HL-60 (cell line): ENCODE measurements around the gene TLE2.
"Not testable (repeated sequence)": the region's sequence is repeated elsewhere in the genome, so short reads cannot be mapped to it uniquely, and the experiment has no call there.

Experiments
- DNase-seq, 2 experiments: peaks; one replicate each; pipeline ENCODE4 v3.0.0-alpha.2; 2010 to 2020; ENCODE audit warnings: low read depth in 1 of 2, low spot score in 1 of 2
- H3K27ac ChIP-seq: fragments of 250-450 bp; sonication (Bioruptor Pico); replicated peaks from 2 replicates; pipeline ENCODE4 v1.5.1; 2020; ENCODE audit warnings: mild to moderate bottlenecking, moderate library complexity
- H3K27me3 ChIP-seq: fragments of 250-450 bp; sonication (Bioruptor Pico); 2 replicates; pipeline ENCODE4 v1.5.1; 2021; ENCODE audit warnings: mild to moderate bottlenecking, moderate library complexity; ENCODE audit not compliant: insufficient read depth, poor library complexity, severe bottlenecking
- H3K4me3 ChIP-seq: replicated peaks from 2 replicates; pipeline ENCODE4 v1.5.1; 2011; ENCODE audit warnings: mild to moderate bottlenecking, control low read depth, low read length; ENCODE audit not compliant: insufficient read depth
- GABPA ChIP-seq: IDR thresholded peaks from 2 replicates; pipeline ENCODE4 v1.6.1; 2012; ENCODE audit warnings: low read depth
- POLR2AphosphoS5 ChIP-seq: IDR thresholded peaks from 2 replicates; pipeline ENCODE4 v1.6.1; 2012; ENCODE audit warnings: low read depth
- SPI1 ChIP-seq: IDR thresholded peaks from 2 replicates; pipeline ENCODE4 v1.6.1; 2012; ENCODE audit warnings: low read depth, mild to moderate bottlenecking, borderline replicate concordance
- TF ChIP-seq, protein P1 (sequence below): IDR thresholded peaks from 2 replicates; pipeline ENCODE4 v1.6.1; 2012; ENCODE audit warnings: low read depth; ENCODE audit not compliant: insufficient replicate concordance
- TF ChIP-seq, protein P2 (sequence below): IDR thresholded peaks from one replicate; pipeline ENCODE4 v1.5.1; 2011; ENCODE audit warnings: low read length, control low read depth, inconsistent platforms; ENCODE audit not compliant: insufficient read depth

The TLE2 gene

DNA sequence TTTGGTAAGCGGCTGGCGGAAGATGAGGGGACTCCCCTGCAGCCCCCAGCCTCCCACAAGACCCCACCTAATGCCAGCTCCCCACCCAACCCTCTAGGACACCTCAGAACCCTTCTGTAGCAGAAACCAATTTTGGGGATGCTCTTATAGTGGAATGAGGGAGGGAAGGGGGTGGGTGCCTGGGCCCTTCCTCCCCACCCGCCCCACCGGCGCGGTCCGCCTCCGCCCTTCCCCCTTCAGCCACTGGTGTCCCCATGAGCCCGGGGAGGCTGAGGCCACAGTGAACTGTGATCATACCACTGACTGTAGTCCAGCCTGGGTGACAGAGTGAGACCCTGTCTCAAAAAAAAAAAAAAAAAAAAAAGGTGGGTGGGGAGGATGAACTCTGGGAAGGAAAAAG is 35.5 kb downstream of the TLE2 start:
- Histone ChIP-seq H3K27me3 (peaks cover 3% of the 10 kb centered on the region), H3K27ac (no peak overlapping the region), H3K4me3 (no peak overlapping the region)
- DNase-seq: no peak
- TF ChIP-seq, protein P1, sequence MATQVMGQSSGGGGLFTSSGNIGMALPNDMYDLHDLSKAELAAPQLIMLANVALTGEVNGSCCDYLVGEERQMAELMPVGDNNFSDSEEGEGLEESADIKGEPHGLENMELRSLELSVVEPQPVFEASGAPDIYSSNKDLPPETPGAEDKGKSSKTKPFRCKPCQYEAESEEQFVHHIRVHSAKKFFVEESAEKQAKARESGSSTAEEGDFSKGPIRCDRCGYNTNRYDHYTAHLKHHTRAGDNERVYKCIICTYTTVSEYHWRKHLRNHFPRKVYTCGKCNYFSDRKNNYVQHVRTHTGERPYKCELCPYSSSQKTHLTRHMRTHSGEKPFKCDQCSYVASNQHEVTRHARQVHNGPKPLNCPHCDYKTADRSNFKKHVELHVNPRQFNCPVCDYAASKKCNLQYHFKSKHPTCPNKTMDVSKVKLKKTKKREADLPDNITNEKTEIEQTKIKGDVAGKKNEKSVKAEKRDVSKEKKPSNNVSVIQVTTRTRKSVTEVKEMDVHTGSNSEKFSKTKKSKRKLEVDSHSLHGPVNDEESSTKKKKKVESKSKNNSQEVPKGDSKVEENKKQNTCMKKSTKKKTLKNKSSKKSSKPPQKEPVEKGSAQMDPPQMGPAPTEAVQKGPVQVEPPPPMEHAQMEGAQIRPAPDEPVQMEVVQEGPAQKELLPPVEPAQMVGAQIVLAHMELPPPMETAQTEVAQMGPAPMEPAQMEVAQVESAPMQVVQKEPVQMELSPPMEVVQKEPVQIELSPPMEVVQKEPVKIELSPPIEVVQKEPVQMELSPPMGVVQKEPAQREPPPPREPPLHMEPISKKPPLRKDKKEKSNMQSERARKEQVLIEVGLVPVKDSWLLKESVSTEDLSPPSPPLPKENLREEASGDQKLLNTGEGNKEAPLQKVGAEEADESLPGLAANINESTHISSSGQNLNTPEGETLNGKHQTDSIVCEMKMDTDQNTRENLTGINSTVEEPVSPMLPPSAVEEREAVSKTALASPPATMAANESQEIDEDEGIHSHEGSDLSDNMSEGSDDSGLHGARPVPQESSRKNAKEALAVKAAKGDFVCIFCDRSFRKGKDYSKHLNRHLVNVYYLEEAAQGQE: no peak
- TF ChIP-seq SPI1 (no peak), GABPA (no peak), POLR2AphosphoS5 (no peak)
- TF ChIP-seq, protein P2, sequence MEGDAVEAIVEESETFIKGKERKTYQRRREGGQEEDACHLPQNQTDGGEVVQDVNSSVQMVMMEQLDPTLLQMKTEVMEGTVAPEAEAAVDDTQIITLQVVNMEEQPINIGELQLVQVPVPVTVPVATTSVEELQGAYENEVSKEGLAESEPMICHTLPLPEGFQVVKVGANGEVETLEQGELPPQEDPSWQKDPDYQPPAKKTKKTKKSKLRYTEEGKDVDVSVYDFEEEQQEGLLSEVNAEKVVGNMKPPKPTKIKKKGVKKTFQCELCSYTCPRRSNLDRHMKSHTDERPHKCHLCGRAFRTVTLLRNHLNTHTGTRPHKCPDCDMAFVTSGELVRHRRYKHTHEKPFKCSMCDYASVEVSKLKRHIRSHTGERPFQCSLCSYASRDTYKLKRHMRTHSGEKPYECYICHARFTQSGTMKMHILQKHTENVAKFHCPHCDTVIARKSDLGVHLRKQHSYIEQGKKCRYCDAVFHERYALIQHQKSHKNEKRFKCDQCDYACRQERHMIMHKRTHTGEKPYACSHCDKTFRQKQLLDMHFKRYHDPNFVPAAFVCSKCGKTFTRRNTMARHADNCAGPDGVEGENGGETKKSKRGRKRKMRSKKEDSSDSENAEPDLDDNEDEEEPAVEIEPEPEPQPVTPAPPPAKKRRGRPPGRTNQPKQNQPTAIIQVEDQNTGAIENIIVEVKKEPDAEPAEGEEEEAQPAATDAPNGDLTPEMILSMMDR: no peak

DNA sequence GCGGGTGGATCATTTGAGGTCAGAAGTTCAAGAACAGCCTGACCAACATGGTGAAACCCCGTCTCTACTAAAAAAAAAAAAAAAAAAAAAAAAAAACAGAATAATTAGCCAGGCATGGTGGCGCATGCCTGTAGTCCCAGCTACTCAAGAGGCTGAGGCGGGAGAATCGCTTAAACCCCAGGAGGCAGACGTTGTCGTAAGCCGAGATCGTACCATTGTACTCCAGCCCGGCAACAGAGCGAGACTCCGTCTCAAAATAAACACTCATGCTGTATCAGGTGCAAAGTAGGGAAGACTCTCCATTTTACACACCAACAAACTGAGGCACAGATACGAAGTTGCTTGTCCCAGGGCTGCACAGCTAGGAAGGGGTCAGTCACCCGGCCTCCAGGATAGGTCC is 36.1 kb downstream of the TLE2 start:
- H3K27ac ChIP-seq: no peak overlapping the region
- no peak for DNase-seq
- TF ChIP-seq GABPA: no peak
- TF ChIP-seq, protein P1: no peak
- no peak for TF ChIP-seq SPI1
- no peak for TF ChIP-seq POLR2AphosphoS5
- TF ChIP-seq, protein P2: no peak
- H3K27me3 ChIP-seq: peaks cover 3% of the 10 kb centered on the region
- H3K4me3 ChIP-seq: no peak overlapping the region

DNA sequence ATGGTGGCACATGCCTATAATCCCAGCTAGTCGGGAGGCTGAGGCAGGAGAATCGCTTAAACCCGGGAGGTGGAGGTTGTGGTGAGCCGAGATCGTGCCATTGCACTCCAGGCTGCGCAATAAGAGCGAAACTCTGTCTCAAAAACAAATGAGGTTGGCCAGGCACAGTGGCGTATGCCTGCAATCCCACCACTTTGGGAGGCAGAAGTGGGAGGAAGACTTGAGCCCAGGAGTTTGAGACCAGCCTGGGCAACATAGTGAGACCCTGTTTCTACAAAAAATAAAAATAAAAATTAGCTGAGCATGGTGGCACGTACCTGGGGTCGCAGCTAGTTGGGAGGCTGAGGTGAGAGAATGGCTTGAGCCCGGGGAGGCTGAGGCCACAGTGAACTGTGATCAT is 36.7 kb downstream of the TLE2 start:
- H3K27ac ChIP-seq, DNase-seq, H3K4me3 ChIP-seq, H3K27me3 ChIP-seq: not testable (repeated sequence)

DNA sequence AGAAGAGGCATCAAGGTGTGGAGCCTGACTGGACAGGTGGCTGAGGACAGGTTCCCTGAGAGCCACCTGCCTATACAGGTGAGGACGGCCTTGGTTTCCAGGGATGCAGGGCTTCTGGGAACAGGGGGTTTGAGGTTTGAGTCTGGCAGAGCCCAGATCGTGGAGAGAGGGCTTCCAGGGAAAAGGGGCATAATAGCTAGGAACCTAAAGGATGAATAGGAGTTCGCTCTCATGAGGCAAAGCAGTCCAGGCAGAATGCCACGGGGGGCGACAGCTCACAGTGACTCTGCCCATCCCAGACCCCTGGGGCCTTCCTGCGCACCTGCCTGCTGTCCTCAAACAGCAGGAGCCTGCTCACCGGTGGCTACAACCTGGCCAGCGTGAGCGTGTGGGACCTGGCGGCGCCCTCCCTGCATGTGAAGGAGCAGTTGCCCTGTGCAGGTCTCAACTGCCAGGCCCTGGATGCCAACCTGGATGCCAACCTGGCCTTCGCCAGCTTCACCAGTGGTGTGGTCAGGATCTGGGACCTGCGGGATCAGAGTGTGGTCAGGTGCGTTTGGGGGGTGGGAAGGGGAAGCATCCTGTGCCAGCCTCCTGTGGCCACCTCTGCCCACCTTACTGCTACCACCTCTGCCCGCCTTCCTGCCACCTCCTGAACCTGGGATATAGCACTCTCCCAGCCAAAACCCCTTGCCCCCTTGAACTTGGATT is 39.7 kb downstream of the TLE2 start:
- no peak for TF ChIP-seq SPI1
- TF ChIP-seq, protein P2: no peak
- TF ChIP-seq, protein P1: no peak
- no peak for TF ChIP-seq POLR2AphosphoS5
- Histone ChIP-seq H3K27ac (no peak overlapping the region), H3K4me3 (no peak overlapping the region), H3K27me3 (peaks cover 7% of the 10 kb centered on the region)
- DNase-seq: no peak
